ENCODE data around the gene TFCP2L1.

The TFCP2L1 gene

GRCh38 chr2:121195036-121195435, 90.0 kb downstream of the TFCP2L1 start:
- DNase-seq: no peak

GRCh38 chr2:121194626-121195025, 90.4 kb downstream of the TFCP2L1 start:
- no peak for DNase-seq

- DNase-seq: no peak
These were observed 91.8 kb downstream of the TFCP2L1 start for GRCh38 chr2:121193185-121193584.

- no peak for DNase-seq
These were observed 92.4 kb downstream of the TFCP2L1 start for GRCh38 chr2:121192576-121192975.

GRCh38 chr2:121191191-121192170, 93.5 kb downstream of the TFCP2L1 start:
- no peak for DNase-seq

GRCh38 chr2:121189661-121190381, 95.2 kb downstream of the TFCP2L1 start:
- no peak for DNase-seq

DNA sequence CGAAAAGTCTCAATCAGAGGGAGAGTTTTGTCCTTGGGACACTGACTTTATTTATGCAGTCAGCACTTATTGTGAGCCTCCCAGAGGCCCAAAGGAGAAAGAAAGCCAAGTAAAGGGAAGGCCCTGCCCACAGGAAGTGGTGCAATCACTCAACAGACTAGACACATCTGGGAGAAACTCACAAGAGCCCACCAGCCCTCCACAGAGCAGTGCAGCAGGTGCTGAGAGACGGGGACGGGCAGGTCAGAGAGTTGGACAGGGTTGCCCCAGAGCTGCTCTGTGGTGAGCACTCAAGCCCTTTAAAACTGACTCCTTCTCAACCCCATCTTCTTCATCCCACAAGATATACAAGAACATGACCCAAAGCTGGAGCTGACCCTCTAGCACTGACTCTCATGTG, 96.0 kb downstream of the TFCP2L1 start:
- DNase-seq: no peak

- no peak for DNase-seq
These were observed 97.0 kb downstream of the TFCP2L1 start for GRCh38 chr2:121187982-121188411.

GRCh38 chr2:121187351-121187981, 97.5 kb downstream of the TFCP2L1 start:
- no peak for DNase-seq

DNA sequence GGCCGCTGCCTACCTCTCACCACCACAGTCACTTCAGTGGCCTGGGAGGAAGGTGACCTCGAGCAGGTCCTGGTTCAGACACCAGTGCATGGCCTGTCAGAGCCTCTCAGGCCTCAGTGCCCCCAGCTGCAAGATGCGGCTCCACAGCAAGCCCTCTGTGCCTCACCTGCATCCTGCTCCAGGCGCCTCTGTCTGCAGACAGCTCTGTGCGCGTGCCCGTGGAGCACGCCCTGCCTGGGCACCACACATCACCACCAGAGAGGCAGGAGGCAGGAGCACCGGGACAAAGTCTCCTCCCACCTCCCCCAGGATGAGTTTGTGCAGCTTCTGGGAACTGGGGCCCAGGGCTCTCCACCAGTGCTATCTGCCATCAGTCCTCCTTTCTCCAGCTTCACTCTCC, 98.7 kb downstream of the TFCP2L1 start:
- DNase-seq: no peak

GRCh38 chr2:121185571-121186074, 99.4 kb downstream of the TFCP2L1 start:
- DNase-seq: no peak

DNA sequence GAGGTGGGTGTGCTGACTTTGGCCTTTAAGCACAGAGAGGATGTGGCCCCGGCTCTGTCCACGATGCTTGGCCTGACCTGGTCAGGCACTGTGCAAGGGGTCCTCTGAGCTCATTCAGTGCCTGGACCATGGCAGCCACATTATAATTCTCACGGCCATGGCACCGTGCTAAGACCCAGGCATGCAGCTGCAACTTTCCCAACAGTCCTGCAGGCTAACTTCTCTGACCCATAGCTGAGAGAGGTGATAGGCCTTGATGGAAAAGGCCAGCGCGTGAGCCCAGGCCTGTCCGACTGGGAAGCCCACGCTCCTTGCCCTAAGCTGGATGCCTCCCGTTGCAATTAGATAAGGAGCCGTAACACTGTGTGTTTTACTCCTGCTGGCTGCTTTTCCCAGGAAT, 99.9 kb downstream of the TFCP2L1 start:
- no peak for DNase-seq

DNA sequence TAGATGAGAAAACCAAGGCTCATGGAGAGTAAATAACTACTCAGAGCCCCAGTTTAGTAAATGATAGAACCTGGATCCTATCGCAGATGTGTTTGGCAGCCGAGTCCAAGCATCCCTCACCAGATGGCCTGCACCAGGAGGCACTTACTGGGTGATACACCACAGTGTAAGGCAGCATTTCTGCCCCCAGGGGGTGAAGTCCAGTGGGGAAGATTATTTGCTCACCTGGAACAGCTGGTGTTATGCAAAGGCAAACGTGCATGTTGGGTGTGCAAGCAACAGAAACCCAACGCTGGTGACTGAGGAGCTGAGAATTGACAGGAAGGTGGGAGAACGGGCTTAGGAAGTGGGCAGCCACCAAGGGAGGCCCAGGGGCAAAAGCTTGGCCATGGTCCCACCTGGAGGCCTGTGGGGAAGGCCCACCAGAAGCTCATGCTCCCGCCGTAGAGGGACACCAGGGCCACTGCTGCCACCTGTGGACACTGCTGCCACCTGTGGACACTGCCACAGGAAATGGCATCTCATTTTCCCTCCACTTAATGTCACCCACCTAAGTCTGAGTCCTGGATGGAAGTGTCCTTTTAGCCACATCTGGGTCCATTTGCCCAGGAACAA, 100.6 kb downstream of the TFCP2L1 start:
- DNase-seq: no peak

GRCh38 chr2:121182520-121182919, 102.5 kb downstream of the TFCP2L1 start:
- no peak for DNase-seq

DNA sequence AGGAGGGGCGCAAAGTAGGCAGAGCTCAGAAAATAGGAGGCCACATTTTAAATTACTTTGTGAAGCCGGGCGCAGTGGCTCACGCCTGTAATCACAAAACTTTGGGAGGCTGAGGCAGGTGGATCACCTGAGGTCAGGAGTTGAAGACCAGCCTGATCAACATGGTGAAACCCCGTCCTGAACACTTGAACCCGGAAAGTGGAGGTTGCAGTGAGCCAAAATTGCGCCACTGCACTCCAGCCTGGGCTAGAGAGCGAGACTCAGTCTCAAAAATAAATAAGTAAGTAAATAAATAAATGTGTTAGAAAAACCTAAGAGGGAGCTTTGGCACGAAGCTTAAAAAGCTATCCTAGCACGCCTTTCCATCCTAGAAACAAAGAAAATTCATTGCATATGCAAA, 105.5 kb downstream of the TFCP2L1 start:
- no peak for DNase-seq

- DNase-seq: no peak
These were observed 106.3 kb downstream of the TFCP2L1 start for GRCh38 chr2:121178730-121179129.

GRCh38 chr2:121177896-121178295, 107.1 kb downstream of the TFCP2L1 start:
- DNase-seq: no peak

GRCh38 chr2:121175326-121175725, 109.7 kb downstream of the TFCP2L1 start:
- DNase-seq: no peak

- DNase-seq: no peak
These were observed 111.2 kb downstream of the TFCP2L1 start for GRCh38 chr2:121173806-121174205.

GRCh38 chr2:121173112-121173511, 111.9 kb downstream of the TFCP2L1 start:
- DNase-seq: no peak

GRCh38 chr2:121172456-121172855, 112.5 kb downstream of the TFCP2L1 start:
- DNase-seq: no peak

DNA sequence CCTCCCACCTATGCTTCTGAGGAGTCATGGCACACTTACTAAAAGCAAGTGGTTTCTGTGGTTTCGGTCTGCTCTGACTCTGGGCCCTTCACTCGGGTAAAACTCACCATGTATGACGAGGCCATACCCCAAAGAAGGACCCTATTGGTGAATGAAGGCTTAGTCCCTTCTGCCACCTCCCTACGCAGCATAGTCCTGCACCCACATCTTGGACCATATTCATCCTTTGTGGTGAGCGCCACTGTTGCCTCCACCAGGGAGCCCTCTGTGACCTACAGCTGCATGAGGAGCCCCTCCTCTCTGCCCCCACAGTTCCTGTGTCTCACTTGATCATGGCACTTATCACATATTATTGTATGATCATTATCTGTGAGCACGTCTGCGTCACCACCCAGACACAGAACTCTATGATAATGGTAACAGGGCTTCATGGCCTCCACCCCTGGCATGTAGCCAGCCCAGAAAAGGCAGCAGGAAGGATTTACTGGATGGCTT, 113.3 kb downstream of the TFCP2L1 start:
- no peak for DNase-seq
